Mesenchymal stem cell (in vitro differentiated cells and primary cell): ENCODE data around the gene SPATA32.
"Not testable (repeated sequence)": the region's sequence is repeated elsewhere in the genome, so short reads cannot be mapped to it uniquely, and the experiment has no call there.

Source experiments
- DNase-seq: peaks from one replicate; pipeline ENCODE4 v3.0.0-alpha.2; 2013
- H2AFZ ChIP-seq: one replicate; pipeline ENCODE4 v1.6.1; 2013; ENCODE audit warnings: low read depth, mild to moderate bottlenecking, control low read depth, inconsistent platforms, low read length, moderate library complexity
- H2AK5ac ChIP-seq: 2 replicates; pipeline ENCODE4 v1.6.1; 2013; ENCODE audit warnings: low read length, moderate library complexity, mild to moderate bottlenecking, inconsistent platforms; ENCODE audit not compliant: severe bottlenecking
- H2BK120ac ChIP-seq: one replicate; pipeline ENCODE4 v1.6.1; 2013; ENCODE audit warnings: low read depth, mild to moderate bottlenecking, inconsistent platforms, low read length, moderate library complexity
- H2BK12ac ChIP-seq, 2 experiments: one replicate each; pipeline ENCODE4 v1.6.1; 2013; ENCODE audit warnings: inconsistent platforms in 2 of 2, low read length in 2 of 2, mild to moderate bottlenecking in 2 of 2, moderate library complexity in 2 of 2, control low read depth in 1 of 2
- H2BK15ac ChIP-seq: one replicate; pipeline ENCODE4 v1.6.1; 2013; ENCODE audit warnings: mild to moderate bottlenecking, low read depth, inconsistent platforms; ENCODE audit not compliant: poor library complexity, severe bottlenecking
- H2BK5ac ChIP-seq: 2 replicates; pipeline ENCODE4 v1.6.1; 2013; ENCODE audit warnings: low read depth, mild to moderate bottlenecking, low read length, control low read depth, inconsistent platforms; ENCODE audit not compliant: poor library complexity, severe bottlenecking
- H3K14ac ChIP-seq, 2 experiments: one replicate each; pipeline ENCODE4 v1.6.1; 2013; ENCODE audit warnings: inconsistent platforms in 2 of 2, low read length in 2 of 2, control low read depth in 1 of 2, mild to moderate bottlenecking in 1 of 2, moderate library complexity in 1 of 2
- H3K18ac ChIP-seq, 2 experiments: one replicate each; pipeline ENCODE4 v1.6.1; 2013; ENCODE audit warnings: inconsistent platforms in 2 of 2, low read length in 2 of 2, control low read depth in 1 of 2, low read depth in 1 of 2, mild to moderate bottlenecking in 1 of 2
- H3K23ac ChIP-seq, 2 experiments: one replicate each; pipeline ENCODE4 v1.6.1; 2013; ENCODE audit warnings: inconsistent platforms in 2 of 2, low read length in 2 of 2, mild to moderate bottlenecking in 2 of 2, moderate library complexity in 2 of 2, control low read depth in 1 of 2
- H3K27ac ChIP-seq: 2 replicates; pipeline ENCODE4 v1.5.1; 2013; ENCODE audit warnings: mild to moderate bottlenecking, moderate library complexity, low read length, control low read depth, inconsistent platforms; ENCODE audit not compliant: poor library complexity, severe bottlenecking
- H3K27me3 ChIP-seq, 2 experiments: 2 replicates each; pipeline versions ENCODE4 v1.6.1 to v1.7.0; 2013; ENCODE audit warnings: low read length in 2 of 2, mild to moderate bottlenecking in 2 of 2, moderate library complexity in 2 of 2, control low read depth in 1 of 2, inconsistent platforms in 1 of 2; ENCODE audit not compliant: control insufficient read depth in 1 of 2, insufficient read depth in 1 of 2
- H3K36me3 ChIP-seq, 2 experiments: 2 replicates each; pipeline versions ENCODE4 v1.6.1 to v1.7.0; 2013; ENCODE audit warnings: low read length in 2 of 2, control low read depth in 1 of 2, inconsistent platforms in 1 of 2, low read depth in 1 of 2, mild to moderate bottlenecking in 1 of 2; ENCODE audit not compliant: insufficient read depth in 2 of 2, control insufficient read depth in 1 of 2
- H3K4ac ChIP-seq, 2 experiments: one replicate each; pipeline ENCODE4 v1.6.1; 2013; ENCODE audit warnings: inconsistent platforms in 2 of 2, low read length in 2 of 2, mild to moderate bottlenecking in 2 of 2, moderate library complexity in 2 of 2, control low read depth in 1 of 2, low read depth in 1 of 2
- H3K4me1 ChIP-seq: 2 replicates; pipeline ENCODE4 v1.6.1; 2013; ENCODE audit warnings: low read depth, low read length, control low read depth; ENCODE audit not compliant: control insufficient read depth, insufficient read depth
- H3K4me2 ChIP-seq: 2 replicates; pipeline ENCODE4 v1.6.1; 2013; ENCODE audit warnings: low read length, mild to moderate bottlenecking, inconsistent platforms; ENCODE audit not compliant: poor library complexity, severe bottlenecking
- H3K4me3 ChIP-seq, 2 experiments: 2 replicates each; pipeline versions ENCODE4 v1.5.1 to v1.7.0; 2013; ENCODE audit warnings: low read length in 2 of 2, mild to moderate bottlenecking in 2 of 2, control low read depth in 1 of 2, low read depth in 1 of 2; ENCODE audit not compliant: insufficient read depth in 1 of 2
- H3K79me1 ChIP-seq: replicated peaks from 2 replicates; pipeline ENCODE4 v1.6.1; 2013; ENCODE audit warnings: mild to moderate bottlenecking, control low read depth, low read length, inconsistent platforms; ENCODE audit not compliant: poor library complexity, severe bottlenecking
- H3K9ac ChIP-seq: 2 replicates; pipeline ENCODE4 v1.7.0; 2013; ENCODE audit warnings: mild to moderate bottlenecking, low read length, moderate library complexity
- H3K9me3 ChIP-seq: 2 replicates; pipeline ENCODE4 v1.7.0; 2013; ENCODE audit warnings: mild to moderate bottlenecking, low read length; ENCODE audit not compliant: control insufficient read depth
- H4K8ac ChIP-seq: one replicate; pipeline ENCODE4 v1.6.1; 2013; ENCODE audit warnings: inconsistent platforms, mild to moderate bottlenecking, low read length, moderate library complexity
- H4K91ac ChIP-seq: one replicate; pipeline ENCODE4 v1.6.1; 2013; ENCODE audit warnings: mild to moderate bottlenecking, low read length, inconsistent platforms
- WGBS: methylation state at CpG from one replicate; pipeline ENCODE4 v1.1.7; 2013; ENCODE audit warnings: mixed read lengths; 5-methylcytosine and 5-hydroxymethylcytosine counted together

The SPATA32 gene

DNA sequence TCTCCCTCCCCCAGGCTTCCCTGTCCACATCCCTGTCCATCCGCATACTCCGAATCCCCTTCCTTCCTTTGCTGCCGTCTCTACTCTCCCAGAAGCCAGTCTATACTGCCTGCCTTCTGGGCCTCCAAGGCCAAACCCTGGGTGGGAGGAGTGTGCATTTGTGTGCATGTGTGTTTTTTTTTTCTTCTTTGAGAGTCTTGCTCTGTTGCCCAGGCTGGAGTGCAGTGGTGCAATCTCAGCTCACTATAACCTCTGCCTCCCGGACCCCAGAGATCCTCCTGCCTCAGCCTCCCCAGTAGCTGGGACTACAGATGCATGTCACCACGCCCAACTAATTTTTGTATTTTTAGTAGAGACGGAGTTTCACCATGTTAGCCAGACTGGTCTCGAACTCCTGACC lies 8.7 kb downstream of the SPATA32 start:
- H3K79me1 ChIP-seq, H3K4me3 ChIP-seq, H3K4me1 ChIP-seq, H3K18ac ChIP-seq, DNase-seq, H3K4ac ChIP-seq, H3K14ac ChIP-seq, H2BK5ac ChIP-seq, H3K27ac ChIP-seq, H3K23ac ChIP-seq, H2BK12ac ChIP-seq, H2BK120ac ChIP-seq, H2AK5ac ChIP-seq, H3K9ac ChIP-seq, H4K8ac ChIP-seq, H3K4me2 ChIP-seq, H3K9me3 ChIP-seq, H4K91ac ChIP-seq, H2BK15ac ChIP-seq, H2AFZ ChIP-seq: not testable (repeated sequence)
- peaks cover 0 to 56% of the 10 kb centered on the region in 2 experiments for H3K27me3 ChIP-seq
- 95% methylated on average over 4 of the region's 7 CpGs for WGBS
- H3K36me3 ChIP-seq, result peaks cover 0 to 14% of the 10 kb centered on the region in 2 experiments

DNA sequence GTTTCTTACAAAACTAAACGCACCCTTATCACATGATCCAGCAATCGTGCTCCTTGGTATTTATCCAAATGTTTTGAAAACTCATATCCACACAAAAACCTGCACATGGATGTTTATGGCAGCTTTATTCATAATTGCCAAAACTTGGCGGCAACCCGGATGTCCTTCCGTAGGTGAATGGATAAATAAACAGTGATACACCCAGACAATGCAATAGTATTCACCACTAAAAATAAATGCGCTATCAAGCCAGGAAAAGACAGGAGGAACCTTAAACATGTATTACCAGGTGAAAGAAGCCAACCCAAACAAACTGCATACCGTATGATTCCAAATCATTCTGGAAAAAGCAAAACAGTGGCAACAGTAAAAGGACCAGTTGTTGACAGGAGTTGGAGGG lies 10.0 kb downstream of the SPATA32 start:
- H4K8ac ChIP-seq, result no peak overlapping the region
- no peak overlapping the region for H3K18ac ChIP-seq
- WGBS, result 92% methylated on average over 7 of the region's 7 CpGs
- H2BK12ac ChIP-seq, result no peak overlapping the region
- H3K27me3 ChIP-seq, result peaks cover 0 to 48% of the 10 kb centered on the region in 2 experiments
- no peak overlapping the region for H3K9ac ChIP-seq
- H3K36me3 ChIP-seq, result peaks cover 0 to 14% of the 10 kb centered on the region in 2 experiments
- H3K23ac ChIP-seq, result no peak overlapping the region
- no peak overlapping the region for H3K4ac ChIP-seq
- H3K79me1 ChIP-seq, result peaks cover 9% of the 10 kb centered on the region
- no peak overlapping the region for H4K91ac ChIP-seq
- H3K4me3 ChIP-seq, result no peak overlapping the region
- H2BK15ac ChIP-seq, result no peak overlapping the region
- no peak for DNase-seq
- H2BK120ac ChIP-seq, result no peak overlapping the region
- no peak overlapping the region for H3K4me2 ChIP-seq
- no peak overlapping the region for H2AK5ac ChIP-seq
- H3K14ac ChIP-seq, result no peak overlapping the region
- H3K4me1 ChIP-seq, result peaks cover 12% of the 10 kb centered on the region
- no peak overlapping the region for H2BK5ac ChIP-seq
- no peaks in the 10 kb centered on the region for H3K9me3 ChIP-seq
- H3K27ac ChIP-seq, result no peak overlapping the region
- no peak overlapping the region for H2AFZ ChIP-seq

DNA sequence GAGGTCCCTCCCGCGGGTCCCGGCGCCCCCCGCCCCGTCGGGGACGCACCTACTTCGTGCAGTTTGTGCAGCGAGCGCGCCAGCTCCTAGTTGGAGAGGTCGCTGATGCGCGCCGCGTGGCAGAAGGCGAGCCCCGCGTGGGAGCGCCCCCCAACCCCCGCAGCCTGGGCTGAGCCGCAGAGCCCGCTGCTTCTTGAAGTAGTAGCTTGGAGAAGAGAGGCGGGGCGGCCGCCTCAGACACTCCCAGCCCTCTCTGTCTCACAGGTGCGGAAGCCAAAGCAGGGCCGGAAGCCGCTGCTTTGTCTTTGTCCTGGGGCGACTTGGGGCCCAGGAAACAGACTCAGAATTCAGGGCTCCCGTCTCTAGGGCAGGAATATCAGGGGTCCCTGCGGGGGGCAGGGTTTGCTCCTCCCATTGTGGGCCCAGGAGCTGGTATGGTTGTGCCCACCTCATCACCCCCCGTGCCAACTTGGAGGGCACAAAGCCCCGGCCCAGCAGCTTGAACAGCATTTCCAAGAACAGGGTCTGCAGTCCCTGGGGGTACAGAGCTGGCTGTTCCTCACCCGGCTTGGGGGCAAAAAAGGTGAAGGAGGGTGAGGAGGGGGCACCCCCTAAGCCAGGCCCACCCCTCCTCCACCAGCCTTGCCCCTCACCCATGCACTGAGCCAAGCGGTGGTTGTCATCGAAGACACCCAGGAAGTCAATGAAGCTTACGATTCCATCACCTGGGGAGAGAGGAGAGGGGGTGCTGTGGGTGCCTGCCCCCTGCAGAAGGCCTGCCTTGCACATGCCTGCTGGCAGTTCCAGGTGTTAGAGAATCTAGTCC lies 13.5 kb downstream of the SPATA32 start:
- Histone ChIP-seq H3K18ac (peak overlapping the region in 1 of 2 experiments; percentile 61), H3K27ac (no peak overlapping the region), H3K4me2 (peak overlapping the region; percentile 98), H3K27me3 (peaks cover 0 to 40% of the 10 kb centered on the region in 2 experiments), H2AFZ (peak overlapping the region; percentile 72), H4K8ac (peak overlapping the region; percentile 79), H3K4me1 (peaks cover 18% of the 10 kb centered on the region), H2BK5ac (no peak overlapping the region), H3K4ac (peak overlapping the region in 1 of 2 experiments; percentile 20), H3K23ac (no peak overlapping the region), H3K4me3 (peak overlapping the region in 1 of 2 experiments; percentile 81), H2BK12ac (peak overlapping the region in 1 of 2 experiments; percentile 55), H4K91ac (peak overlapping the region; percentile 65), H3K14ac (no peak overlapping the region), H2AK5ac (peak overlapping the region; percentile 80), H3K9ac (peak overlapping the region; percentile 71), H2BK15ac (peak overlapping the region; percentile 23), H3K79me1 (peaks cover 19% of the 10 kb centered on the region), H2BK120ac (peak overlapping the region; percentile 69), H3K36me3 (peaks cover 26 to 27% of the 10 kb centered on the region in 2 experiments), H3K9me3 (no peaks in the 10 kb centered on the region)
- WGBS, result 10% methylated on average over 38 of the region's 39 CpGs
- DNase-seq, result no peak

DNA sequence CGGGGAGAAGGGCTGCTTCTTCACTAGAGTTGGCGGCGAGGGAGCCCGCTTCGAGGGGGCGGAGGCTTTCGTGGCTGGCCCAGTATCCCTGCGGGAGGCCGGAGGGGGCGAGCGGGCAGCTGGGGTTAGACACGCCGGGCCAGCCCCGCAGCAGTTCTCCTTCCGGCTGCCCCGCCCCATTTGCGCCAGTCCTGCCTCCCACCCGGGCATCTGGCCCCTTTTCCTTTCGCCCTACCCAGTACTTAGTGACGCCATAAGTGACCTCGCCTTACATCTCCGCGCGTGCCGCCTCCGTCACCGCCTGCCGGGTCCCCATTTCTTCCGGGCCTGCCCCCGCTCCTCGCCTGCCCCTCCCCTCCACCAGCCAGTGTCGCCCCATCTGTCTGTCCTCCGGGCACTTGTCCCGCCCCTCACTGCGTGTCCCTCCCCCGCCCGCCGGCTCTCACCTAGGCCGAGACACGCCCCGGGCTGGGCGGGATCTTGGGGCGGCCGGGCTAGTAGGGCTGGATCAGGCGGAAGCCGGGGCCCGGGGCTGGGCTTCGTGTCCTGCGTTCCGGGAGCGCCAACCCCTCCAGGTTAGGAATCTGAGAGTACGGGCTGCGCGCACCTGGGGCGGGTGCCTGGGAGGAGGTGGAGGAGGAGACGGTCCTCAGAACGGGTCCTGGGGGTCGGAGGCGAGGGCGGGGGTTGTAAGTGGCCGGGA lies 14.3 kb downstream of the SPATA32 start:
- H3K14ac ChIP-seq, result peak overlapping the region in 1 of 2 experiments; percentile 57
- no peak overlapping the region for H2AK5ac ChIP-seq
- H3K36me3 ChIP-seq, result peaks cover 26 to 31% of the 10 kb centered on the region in 2 experiments
- H4K91ac ChIP-seq, result peak overlapping the region; percentile 65
- H3K27me3 ChIP-seq, result peaks cover 0 to 36% of the 10 kb centered on the region in 2 experiments
- H3K9ac ChIP-seq, result peak overlapping the region; percentile 71
- WGBS, result 1% methylated on average over 59 of the region's 61 CpGs
- peaks cover 18% of the 10 kb centered on the region for H3K4me1 ChIP-seq
- peak overlapping the region; percentile 78 for H3K27ac ChIP-seq
- peak overlapping the region in 1 of 2 experiments; percentile 51 for H3K23ac ChIP-seq
- H3K4me3 ChIP-seq, result peak overlapping the region; percentile 72 to 81
- H3K4ac ChIP-seq, result no peak overlapping the region
- H4K8ac ChIP-seq, result peak overlapping the region; percentile 85
- DNase-seq, result peak; percentile 91
- H2BK5ac ChIP-seq, result no peak overlapping the region
- peak overlapping the region; percentile 98 for H3K4me2 ChIP-seq
- peak overlapping the region; percentile 72 for H2AFZ ChIP-seq
- no peaks in the 10 kb centered on the region for H3K9me3 ChIP-seq
- H2BK12ac ChIP-seq, result peak overlapping the region in 1 of 2 experiments; percentile 7
- H2BK15ac ChIP-seq, result peak overlapping the region; percentile 71
- H3K18ac ChIP-seq, result peak overlapping the region in 1 of 2 experiments; percentile 68
- peaks cover 19% of the 10 kb centered on the region for H3K79me1 ChIP-seq
- peak overlapping the region; percentile 69 for H2BK120ac ChIP-seq
